Fibroblast of peridontal ligament (primary cell): ENCODE results near the gene ABCC6.
"Not testable (repeated sequence)": the region's sequence is repeated elsewhere in the genome, so short reads cannot be mapped to it uniquely, and the experiment has no call there.

ENCODE experiments used
- DNase-seq: peaks from one replicate; pipeline ENCODE4 v3.0.0-alpha.2; 2010; ENCODE audit errors: extremely low read depth

ABCC6 gene

DNA sequence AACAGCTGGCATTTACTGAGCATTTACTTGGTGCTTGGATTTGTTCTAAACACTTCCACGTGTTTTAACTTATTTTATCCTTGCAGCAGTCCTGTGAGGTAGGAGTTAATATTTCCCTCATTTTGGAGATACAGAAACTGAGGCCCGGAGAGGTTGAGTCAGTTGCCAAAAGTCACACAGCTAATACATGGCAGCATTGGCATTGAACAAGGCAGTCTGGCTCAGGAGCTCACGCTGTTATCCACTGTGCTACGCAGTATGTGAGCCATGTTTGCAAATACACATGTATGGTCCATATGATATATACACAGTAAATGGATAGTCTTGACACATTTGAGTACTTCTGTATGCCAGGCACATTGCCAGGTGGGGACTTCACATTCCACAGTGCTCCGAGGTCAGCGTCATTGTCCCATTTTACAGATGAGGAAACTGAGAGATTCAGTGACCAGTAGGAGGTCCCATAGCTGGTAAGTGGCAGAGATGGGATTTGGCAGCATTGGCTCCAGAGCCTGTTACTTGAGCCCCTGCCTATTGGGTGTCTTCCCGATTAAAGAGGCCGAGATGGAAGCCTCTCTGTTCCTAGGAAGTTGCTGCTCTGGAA is 110.7 kb downstream of the ABCC6 start:
- DNase-seq: no peak

DNA sequence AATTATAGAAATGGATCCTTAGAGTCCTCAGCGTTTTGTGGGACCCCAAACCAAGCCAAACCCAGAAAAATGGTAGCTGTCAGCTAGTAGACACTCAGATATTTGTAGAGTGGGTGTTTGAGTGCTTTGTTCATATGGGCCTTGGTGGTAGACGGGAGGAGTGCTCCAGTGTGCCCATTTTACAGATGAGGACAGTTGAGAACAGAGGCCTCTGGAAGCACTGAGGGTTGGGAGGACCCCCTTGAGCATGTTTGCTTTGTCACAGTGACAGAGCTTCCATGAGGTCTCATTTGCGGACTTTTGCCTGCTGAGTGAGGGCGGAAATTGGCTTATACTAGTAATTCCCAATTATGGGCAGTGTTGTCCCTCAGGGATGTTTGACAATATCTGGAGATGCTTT is 111.7 kb downstream of the ABCC6 start:
- no peak for DNase-seq

DNA sequence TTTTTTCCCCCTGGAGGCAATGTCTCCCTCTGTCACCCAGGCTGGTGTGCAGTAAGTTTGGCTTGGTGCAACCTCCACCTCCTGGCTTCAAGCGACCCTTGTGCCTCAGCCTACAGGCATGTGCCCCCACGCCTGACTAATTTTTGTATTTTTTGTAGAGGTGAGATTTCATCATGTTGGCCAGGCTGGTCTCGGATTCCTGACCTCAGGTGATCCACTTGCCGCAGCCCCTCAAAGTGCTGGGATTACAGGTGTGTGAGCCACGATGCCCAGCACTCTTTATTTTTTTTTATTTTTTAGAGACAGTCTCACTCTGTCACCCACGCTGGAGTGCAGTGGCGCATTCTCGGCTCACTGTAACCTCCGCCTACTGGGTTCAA is 113.2 kb downstream of the ABCC6 start:
- DNase-seq: no peak

DNA sequence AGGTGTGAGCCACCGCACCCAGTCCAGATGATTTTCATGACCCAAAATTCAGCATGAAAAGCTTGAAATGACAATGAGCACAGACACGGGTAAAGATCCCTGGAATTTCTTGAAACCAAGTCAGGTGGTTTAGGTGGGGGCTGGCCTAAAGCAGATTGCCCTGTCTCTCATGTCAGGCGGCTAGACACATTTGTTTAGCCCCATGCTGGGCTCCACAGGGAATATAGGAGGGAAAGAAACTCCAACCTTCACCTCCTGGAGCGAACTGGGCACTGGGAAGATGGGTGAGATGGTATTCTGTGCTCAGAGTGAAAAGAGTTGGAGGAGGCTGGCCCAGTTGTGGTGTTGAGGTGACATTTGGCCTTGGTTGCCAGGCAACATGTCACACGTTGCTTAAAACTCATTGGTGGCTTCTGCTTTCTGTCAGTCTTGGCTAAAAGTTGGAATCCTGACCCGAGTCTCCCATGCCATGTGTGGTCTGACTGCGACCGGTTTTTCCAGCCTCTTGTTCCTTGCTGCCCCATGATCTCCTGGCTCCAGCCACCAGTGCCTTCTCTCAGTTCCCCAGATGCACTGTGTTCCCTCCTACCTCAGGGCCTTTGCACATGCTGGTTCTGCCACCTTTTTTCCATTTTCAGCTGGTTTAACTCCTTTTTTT is 113.7 kb downstream of the ABCC6 start:
- no peak for DNase-seq

DNA sequence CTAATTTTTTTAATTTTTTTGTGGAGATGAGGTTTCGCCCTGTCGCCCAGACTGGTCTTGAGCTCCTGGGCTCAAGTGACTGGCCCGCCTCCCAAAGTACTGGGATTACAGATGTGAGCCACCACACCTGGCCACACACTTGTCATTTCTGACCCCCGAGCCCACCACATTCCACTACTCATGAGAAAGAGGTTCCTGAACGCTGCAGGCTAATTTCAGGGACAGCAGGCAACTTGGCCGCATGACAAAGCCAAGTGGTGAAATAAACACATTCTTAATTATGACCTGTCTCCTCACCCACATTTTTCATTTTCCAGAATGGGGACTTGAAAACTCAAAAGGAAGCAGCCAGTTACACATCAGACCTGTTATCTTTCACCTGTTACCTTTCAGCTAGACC is 114.5 kb downstream of the ABCC6 start:
- DNase-seq: no peak

DNA sequence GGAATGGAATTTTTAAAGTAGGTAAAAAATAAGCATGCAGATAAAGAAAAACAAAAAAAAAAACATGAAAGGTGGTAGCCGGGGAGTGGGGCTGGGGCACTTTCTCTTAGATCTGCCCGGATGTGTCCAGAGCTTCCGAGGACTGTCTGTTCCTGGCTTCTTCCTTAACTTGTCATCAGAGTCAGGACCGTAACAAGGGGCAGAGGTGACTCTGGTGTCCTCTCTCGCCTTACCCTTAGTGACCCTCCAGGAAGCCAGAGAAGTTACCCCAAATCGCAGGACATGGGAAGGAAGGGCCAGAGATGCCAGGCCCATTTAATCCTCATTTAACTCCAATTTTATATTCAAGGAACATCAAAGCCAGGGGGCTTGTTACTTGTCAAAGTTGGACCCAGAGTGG is 115.5 kb downstream of the ABCC6 start:
- no peak for DNase-seq

DNA sequence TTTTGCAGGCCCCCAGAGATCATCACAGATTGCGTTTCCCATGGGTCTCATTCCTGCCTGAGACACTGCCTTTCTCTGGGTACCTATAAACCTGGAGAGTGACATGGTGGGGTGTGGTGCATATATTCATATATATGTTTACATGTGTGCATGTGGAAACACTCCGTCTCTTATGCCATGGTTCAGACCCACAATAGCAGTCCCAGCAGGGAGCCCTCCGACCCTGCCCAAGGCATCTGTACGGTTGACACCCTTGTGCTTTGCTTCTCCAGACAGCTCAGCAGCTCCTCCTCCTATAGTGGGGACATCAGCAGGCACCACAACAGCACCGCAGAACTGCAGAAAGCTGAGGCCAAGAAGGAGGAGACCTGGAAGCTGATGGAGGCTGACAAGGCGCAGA is 116.8 kb downstream of the ABCC6 start:
- DNase-seq: no peak

DNA sequence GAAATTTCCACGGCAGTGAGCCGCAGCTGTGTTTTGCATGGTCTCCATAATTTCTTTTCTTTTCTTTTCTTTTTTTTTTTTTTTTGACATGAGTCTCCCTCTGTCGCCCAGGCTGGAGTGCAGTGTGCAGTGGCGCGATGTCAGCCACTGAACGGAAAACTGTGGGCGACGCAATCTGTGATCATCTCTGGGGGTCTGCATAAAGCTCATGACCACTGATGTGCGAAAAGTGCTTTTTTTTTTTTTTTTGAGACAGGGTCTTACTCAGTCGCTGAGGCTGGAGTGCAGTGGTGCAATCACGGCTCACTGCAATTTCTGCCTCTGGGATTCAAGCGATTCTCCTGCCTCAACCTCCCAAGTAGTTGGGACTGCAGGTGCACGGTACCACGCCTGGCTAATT is 117.6 kb downstream of the ABCC6 start:
- DNase-seq: no peak

DNA sequence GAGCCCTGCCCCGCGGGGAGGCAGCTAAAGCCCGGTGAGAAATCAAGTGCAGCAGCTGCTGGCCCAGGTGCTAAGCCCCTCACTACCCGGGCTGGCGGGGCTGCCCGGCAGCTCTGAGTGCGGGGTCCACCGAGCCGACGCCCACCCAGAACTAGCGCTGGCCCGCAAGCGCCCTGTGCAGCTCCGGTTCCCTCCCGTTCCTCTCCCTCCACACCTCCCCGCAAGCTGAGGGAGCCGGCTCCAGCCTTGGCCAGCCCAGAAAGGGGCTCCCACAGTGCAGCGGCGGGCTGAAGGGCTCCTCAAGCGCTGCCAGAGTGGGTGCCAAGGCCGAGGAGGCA is 118.5 kb downstream of the ABCC6 start:
- not testable (repeated sequence) for DNase-seq

DNA sequence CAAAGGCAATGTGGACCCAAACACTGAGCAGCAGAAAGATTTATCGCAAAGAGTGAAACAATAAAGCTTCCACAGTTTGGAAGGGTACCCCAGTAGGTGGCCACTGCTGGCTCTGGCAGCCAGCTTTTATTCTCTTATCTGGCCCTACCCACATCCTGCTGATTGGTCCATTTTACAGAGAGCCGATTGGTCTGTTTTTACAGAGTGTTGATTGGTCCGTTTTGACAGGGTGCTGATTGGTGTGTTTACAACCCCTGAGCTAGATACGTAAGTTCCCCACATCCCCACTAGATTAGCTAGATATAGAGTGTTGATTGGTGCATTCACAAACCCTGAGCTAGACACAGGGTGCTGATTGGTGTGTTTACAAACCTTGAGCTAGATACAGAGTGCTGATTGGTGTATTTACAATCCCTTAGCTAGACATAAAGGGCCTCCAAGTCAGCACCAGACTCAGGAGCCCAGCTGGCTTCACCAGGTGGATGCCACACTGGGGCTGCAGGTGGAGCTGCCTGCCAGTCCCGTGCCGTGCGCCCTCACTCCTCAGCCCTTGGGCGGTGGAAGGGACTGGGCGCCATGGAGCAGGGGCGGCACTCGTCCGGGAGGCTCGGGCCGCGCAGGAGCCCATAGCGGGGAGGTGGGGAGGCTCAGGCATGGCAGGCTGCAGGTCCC is 119.0 kb downstream of the ABCC6 start:
- DNase-seq: not testable (repeated sequence)

DNA sequence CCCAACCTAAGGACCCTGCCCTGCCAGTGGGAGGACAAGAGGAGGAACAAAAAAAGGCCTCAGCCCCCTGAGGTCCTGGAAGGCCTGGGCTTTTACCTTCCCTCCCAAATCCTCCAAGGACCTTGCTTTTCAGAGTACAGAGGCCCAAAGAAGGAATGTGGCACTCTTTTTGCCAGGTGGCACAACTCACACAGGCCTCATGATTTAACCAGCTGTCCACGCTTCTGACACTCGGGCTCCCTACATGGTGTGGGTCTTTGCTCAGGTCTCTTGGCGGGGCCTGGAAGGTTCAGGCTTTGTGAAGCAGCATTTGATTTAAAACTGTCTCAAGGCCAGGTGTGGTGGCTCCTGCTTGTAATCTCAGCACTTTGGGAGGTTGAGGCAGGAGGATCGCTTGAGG is 120.6 kb downstream of the ABCC6 start:
- DNase-seq: no peak

DNA sequence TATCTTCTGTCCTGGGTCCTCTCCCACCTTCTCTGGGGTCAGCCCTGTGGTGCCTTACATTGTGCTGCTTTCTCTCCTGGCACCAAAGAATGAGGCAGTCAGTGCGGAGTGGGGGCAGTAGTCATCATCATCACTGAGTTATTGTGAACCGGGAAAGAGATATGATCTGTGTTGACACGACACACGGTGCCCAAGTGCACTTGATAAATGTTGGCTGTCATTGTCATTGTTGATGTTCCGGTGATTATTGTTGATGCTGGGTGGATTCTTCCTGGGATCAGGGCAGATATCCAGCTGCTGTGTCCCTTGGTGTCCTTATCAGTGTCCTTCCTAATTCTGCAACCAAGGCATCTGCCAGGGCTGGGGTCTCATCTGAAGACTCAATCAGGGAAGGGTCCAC is 121.7 kb downstream of the ABCC6 start:
- DNase-seq: no peak

DNA sequence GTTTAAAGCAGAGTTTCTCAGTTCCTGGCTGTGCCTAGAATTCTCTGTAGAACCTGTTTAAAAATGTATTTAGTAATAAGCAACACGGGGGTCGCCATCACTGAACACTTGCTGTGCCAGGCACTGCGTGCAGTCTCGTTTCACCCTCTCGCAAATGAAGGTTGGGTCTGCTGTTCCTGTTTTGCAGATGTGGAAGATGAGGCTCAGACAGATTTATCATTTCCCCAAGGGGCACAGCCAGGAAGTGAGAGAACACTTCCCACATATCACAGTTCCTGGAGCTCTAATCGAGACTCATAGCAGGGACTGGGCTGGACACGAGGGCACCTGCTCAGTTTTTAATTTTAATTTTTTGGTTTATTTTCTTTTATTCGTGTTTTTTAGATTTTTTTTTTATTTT is 122.7 kb downstream of the ABCC6 start:
- DNase-seq: no peak

DNA sequence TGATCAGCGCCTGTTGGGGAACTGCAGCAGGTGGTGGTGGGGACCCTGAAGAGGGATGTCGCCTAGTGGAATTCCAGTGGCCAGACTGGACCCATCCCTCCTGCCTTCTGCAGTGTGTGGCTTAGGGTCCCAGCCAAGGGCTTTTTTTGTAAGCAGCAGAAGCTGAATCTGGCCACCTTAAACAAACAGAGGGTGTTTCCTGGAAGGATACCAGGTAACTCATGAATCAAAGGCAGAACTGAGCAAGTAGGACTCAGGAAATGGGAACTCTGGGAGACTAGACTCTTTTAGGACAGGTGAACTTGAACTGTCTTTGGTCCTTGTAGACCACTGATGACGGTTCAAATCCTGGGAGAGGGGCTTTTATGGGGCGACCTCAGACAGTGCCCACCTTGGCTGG is 124.0 kb downstream of the ABCC6 start:
- no peak for DNase-seq
